ENCODE measurements around the gene LRRC8C. TPM values are rescaled to one million over a fixed set of nuclear protein-coding genes. Genes with fewer than 3 reads are reported as not detected.
A peak's percentile ranks its signal among the peaks of the same experiment; 100 is the strongest.

The LRRC8C gene
- total and polyA plus RNA-seq, 4 donors: 0.63 to 3.5 (median 1.5) TPM

DNA sequence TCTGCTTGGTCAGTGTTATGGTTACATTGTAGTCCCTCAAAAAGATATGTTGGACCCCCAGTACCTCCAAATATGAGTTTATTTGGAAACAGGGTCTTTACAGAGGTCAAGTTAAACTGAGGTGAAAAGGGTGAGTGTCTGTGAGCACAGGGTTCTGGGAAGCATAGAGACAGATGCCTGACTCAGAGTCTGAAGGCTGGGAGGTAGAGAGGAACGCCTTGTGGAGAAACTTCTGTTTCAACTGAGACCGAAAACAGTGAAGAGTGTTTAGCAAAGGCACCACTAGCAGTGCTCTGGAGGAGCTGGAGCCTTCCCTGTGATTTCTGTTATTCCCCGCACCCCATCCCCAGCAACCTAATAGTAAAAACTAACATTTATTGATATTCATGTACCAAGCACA lies 122.7 kb downstream of the LRRC8C start:
- DNase-seq (ENCODE audit: low spot score): no peak
- H3K36me3 ChIP-seq (ENCODE audit: control insufficient read depth in 4 of 4, insufficient read depth in 3 of 4, low read depth in 1 of 4, low read length in 3 of 4): no peaks in the 10 kb centered on the region
- peaks cover 0 to 9% (median 3%) of the 10 kb centered on the region in 4 donors for H3K4me1 ChIP-seq (ENCODE audit: control insufficient read depth in 4 of 4, insufficient read depth in 4 of 4, low read length in 3 of 4)
- TF ChIP-seq GABPA (IDR thresholded peaks at IDR 0.05 in 1 of 2, conservative IDR thresholded peaks at IDR 0.05 in 1 of 2) (no peak), RXRA (IDR thresholded peaks at IDR 0.05) (no peak), YY1 (IDR thresholded peaks at IDR 0.05) (no peak), JUND (IDR thresholded peaks at IDR 0.05) (no peak), FOXA2 (IDR thresholded peaks at IDR 0.05) (no peak), NR2F2 (IDR thresholded peaks at IDR 0.05) (no peak), FOXA1 (IDR thresholded peaks at IDR 0.05) (no peak), HNF4G (IDR thresholded peaks at IDR 0.05) (no peak)
- TF ChIP-seq, protein P1, sequence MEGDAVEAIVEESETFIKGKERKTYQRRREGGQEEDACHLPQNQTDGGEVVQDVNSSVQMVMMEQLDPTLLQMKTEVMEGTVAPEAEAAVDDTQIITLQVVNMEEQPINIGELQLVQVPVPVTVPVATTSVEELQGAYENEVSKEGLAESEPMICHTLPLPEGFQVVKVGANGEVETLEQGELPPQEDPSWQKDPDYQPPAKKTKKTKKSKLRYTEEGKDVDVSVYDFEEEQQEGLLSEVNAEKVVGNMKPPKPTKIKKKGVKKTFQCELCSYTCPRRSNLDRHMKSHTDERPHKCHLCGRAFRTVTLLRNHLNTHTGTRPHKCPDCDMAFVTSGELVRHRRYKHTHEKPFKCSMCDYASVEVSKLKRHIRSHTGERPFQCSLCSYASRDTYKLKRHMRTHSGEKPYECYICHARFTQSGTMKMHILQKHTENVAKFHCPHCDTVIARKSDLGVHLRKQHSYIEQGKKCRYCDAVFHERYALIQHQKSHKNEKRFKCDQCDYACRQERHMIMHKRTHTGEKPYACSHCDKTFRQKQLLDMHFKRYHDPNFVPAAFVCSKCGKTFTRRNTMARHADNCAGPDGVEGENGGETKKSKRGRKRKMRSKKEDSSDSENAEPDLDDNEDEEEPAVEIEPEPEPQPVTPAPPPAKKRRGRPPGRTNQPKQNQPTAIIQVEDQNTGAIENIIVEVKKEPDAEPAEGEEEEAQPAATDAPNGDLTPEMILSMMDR (IDR thresholded peaks at IDR 0.05; ENCODE audit: low read depth, low read length, missing input control): no peak
- H3K9me3 ChIP-seq (ENCODE audit: control insufficient read depth in 4 of 4, low read length in 3 of 4): no peaks in the 10 kb centered on the region
- no peak overlapping the region for H3K27ac ChIP-seq (ENCODE audit: low read depth in 1 of 2, low read length in 2 of 2)
- WGBS: 87% methylated on average over 3 of the region's 3 CpGs
- H3K9ac ChIP-seq (ENCODE audit: low read depth in 1 of 2, low read length in 2 of 2): no peak overlapping the region
- no peaks in the 10 kb centered on the region for H3K27me3 ChIP-seq (ENCODE audit: control insufficient read depth in 4 of 4, insufficient read depth in 4 of 4, low read length in 3 of 4)
- no peak overlapping the region for H3K4me3 ChIP-seq (ENCODE audit: low read depth in 1 of 3, low read length in 3 of 3)

DNA sequence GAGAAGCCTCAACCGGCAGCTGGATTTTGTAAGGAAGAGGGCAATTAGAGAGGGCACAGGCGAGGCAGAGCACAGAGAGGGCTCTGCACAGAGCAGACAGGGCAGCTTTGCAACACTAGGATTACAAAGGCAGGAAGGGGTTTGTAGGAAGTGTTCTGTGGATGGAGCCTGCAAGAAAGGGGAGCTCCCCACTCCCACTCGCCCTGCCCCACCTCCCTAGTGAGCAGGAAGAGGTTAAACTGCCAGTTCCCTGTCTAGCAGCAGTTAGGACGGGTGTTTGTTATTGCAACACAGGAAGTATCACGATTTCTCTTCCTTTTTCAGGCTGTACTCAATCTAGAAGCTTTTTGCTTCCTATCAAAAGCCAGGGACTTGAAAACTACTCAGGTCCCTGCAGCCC lies 124.6 kb downstream of the LRRC8C start:
- 24% methylated on average over 5 of the region's 5 CpGs for WGBS
- H3K4me3 ChIP-seq (ENCODE audit: low read depth in 1 of 3, low read length in 3 of 3): no peak overlapping the region
- H3K4me1 ChIP-seq (ENCODE audit: control insufficient read depth in 4 of 4, insufficient read depth in 4 of 4, low read length in 3 of 4): peaks cover 0 to 17% (median 7%) of the 10 kb centered on the region in 4 donors
- H3K27me3 ChIP-seq (ENCODE audit: control insufficient read depth in 4 of 4, insufficient read depth in 4 of 4, low read length in 3 of 4): no peaks in the 10 kb centered on the region
- no peaks in the 10 kb centered on the region for H3K36me3 ChIP-seq (ENCODE audit: control insufficient read depth in 4 of 4, insufficient read depth in 3 of 4, low read depth in 1 of 4, low read length in 3 of 4)
- H3K27ac ChIP-seq (ENCODE audit: low read depth in 1 of 2, low read length in 2 of 2): no peak overlapping the region
- H3K9ac ChIP-seq (ENCODE audit: low read depth in 1 of 2, low read length in 2 of 2): no peak overlapping the region
- TF ChIP-seq NR2F2 (IDR thresholded peaks at IDR 0.05) (no peak), RAD21 (IDR thresholded peaks at IDR 0.05) (peak in 1 of 2 donors; percentile 16), SP1 (IDR thresholded peaks at IDR 0.05) (no peak), FOXA2 (IDR thresholded peaks at IDR 0.05) (no peak), FOXA1 (IDR thresholded peaks at IDR 0.05) (no peak), HNF4A (conservative IDR thresholded peaks at IDR 0.05) (no peak)
- TF ChIP-seq, protein P2, sequence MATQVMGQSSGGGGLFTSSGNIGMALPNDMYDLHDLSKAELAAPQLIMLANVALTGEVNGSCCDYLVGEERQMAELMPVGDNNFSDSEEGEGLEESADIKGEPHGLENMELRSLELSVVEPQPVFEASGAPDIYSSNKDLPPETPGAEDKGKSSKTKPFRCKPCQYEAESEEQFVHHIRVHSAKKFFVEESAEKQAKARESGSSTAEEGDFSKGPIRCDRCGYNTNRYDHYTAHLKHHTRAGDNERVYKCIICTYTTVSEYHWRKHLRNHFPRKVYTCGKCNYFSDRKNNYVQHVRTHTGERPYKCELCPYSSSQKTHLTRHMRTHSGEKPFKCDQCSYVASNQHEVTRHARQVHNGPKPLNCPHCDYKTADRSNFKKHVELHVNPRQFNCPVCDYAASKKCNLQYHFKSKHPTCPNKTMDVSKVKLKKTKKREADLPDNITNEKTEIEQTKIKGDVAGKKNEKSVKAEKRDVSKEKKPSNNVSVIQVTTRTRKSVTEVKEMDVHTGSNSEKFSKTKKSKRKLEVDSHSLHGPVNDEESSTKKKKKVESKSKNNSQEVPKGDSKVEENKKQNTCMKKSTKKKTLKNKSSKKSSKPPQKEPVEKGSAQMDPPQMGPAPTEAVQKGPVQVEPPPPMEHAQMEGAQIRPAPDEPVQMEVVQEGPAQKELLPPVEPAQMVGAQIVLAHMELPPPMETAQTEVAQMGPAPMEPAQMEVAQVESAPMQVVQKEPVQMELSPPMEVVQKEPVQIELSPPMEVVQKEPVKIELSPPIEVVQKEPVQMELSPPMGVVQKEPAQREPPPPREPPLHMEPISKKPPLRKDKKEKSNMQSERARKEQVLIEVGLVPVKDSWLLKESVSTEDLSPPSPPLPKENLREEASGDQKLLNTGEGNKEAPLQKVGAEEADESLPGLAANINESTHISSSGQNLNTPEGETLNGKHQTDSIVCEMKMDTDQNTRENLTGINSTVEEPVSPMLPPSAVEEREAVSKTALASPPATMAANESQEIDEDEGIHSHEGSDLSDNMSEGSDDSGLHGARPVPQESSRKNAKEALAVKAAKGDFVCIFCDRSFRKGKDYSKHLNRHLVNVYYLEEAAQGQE (IDR thresholded peaks at IDR 0.05): no peak
- no peaks in the 10 kb centered on the region for H3K9me3 ChIP-seq (ENCODE audit: control insufficient read depth in 4 of 4, low read length in 3 of 4)
- DNase-seq (ENCODE audit: low spot score): no peak

DNA sequence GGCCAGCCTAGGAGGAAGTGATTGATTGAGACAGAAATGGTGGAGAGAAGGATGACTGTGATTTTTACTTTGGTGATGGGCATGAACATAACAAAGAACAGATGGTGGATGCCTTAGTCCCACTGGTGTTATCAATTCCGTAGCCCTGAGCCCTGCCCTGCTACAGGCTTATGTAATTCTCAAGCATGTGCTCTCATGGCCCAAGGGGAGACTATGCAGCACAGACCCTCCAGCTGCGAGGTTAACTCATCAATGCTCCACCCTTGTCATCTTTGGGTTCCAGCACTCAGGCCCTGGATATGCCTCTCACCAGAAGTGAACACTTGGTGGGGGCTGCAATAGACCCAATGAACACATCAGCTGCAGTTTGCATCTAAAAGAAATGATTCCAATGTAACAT lies 125.2 kb downstream of the LRRC8C start:
- Histone ChIP-seq H3K36me3 (ENCODE audit: control insufficient read depth in 4 of 4, insufficient read depth in 3 of 4, low read depth in 1 of 4, low read length in 3 of 4) (no peaks in the 10 kb centered on the region), H3K9me3 (ENCODE audit: control insufficient read depth in 4 of 4, low read length in 3 of 4) (no peaks in the 10 kb centered on the region), H3K27ac (ENCODE audit: low read depth in 1 of 2, low read length in 2 of 2) (no peak overlapping the region), H3K4me1 (ENCODE audit: control insufficient read depth in 4 of 4, insufficient read depth in 4 of 4, low read length in 3 of 4) (peaks cover 0 to 23% (median 11%) of the 10 kb centered on the region in 4 donors), H3K4me3 (ENCODE audit: low read depth in 1 of 3, low read length in 3 of 3) (no peak overlapping the region), H3K9ac (ENCODE audit: low read depth in 1 of 2, low read length in 2 of 2) (no peak overlapping the region), H3K27me3 (ENCODE audit: control insufficient read depth in 4 of 4, insufficient read depth in 4 of 4, low read length in 3 of 4) (no peaks in the 10 kb centered on the region)
- no peak for DNase-seq (ENCODE audit: low spot score)
- WGBS: 66% methylated on average over 2 of the region's 2 CpGs
- no peak for TF ChIP-seq NR2F2 (IDR thresholded peaks at IDR 0.05)
- TF ChIP-seq HNF4G (IDR thresholded peaks at IDR 0.05): no peak
- no peak for TF ChIP-seq JUND (IDR thresholded peaks at IDR 0.05)
- no peak for TF ChIP-seq TAF1 (conservative IDR thresholded peaks at IDR 0.05)
- no peak for TF ChIP-seq GABPA (IDR thresholded peaks at IDR 0.05 in 1 of 2, conservative IDR thresholded peaks at IDR 0.05 in 1 of 2)
- no peak for TF ChIP-seq YY1 (IDR thresholded peaks at IDR 0.05)
- TF ChIP-seq HNF4A (conservative IDR thresholded peaks at IDR 0.05): no peak
- no peak for TF ChIP-seq FOXA1 (IDR thresholded peaks at IDR 0.05)
- TF ChIP-seq, protein P2 (IDR thresholded peaks at IDR 0.05): no peak
- TF ChIP-seq, protein P3, sequence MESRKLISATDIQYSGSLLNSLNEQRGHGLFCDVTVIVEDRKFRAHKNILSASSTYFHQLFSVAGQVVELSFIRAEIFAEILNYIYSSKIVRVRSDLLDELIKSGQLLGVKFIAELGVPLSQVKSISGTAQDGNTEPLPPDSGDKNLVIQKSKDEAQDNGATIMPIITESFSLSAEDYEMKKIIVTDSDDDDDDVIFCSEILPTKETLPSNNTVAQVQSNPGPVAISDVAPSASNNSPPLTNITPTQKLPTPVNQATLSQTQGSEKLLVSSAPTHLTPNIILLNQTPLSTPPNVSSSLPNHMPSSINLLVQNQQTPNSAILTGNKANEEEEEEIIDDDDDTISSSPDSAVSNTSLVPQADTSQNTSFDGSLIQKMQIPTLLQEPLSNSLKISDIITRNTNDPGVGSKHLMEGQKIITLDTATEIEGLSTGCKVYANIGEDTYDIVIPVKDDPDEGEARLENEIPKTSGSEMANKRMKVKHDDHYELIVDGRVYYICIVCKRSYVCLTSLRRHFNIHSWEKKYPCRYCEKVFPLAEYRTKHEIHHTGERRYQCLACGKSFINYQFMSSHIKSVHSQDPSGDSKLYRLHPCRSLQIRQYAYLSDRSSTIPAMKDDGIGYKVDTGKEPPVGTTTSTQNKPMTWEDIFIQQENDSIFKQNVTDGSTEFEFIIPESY (IDR thresholded peaks at IDR 0.05): no peak
- no peak for TF ChIP-seq RXRA (IDR thresholded peaks at IDR 0.05)
- no peak for TF ChIP-seq EGR1 (IDR thresholded peaks at IDR 0.05; ENCODE audit: low read depth in 2 of 2)
- TF ChIP-seq FOXA2 (IDR thresholded peaks at IDR 0.05): no peak
- no peak for TF ChIP-seq SP1 (IDR thresholded peaks at IDR 0.05)
- TF ChIP-seq RAD21 (IDR thresholded peaks at IDR 0.05): no peak

All from liver (tissue), 9 donors.